Neuronal stem cell (in vitro differentiated cells): ENCODE data around the gene KAT2A.

Source experiments
- DNase-seq: peaks from one replicate; pipeline ENCODE4 v3.0.0-alpha.2; 2013; ENCODE audit warnings: low spot score
- H2AFZ ChIP-seq: one replicate; pipeline ENCODE4 v1.6.1; 2013; ENCODE audit warnings: mild to moderate bottlenecking, low read length, inconsistent platforms
- H2AK5ac ChIP-seq: 2 replicates; pipeline ENCODE4 v1.6.1; 2013; ENCODE audit warnings: low read depth, mild to moderate bottlenecking, inconsistent platforms, low read length, moderate library complexity, mixed read lengths
- H2BK120ac ChIP-seq: 2 replicates; pipeline ENCODE4 v1.6.1; 2013; ENCODE audit warnings: low read depth, mild to moderate bottlenecking, inconsistent platforms, low read length, moderate library complexity, mixed read lengths
- H2BK12ac ChIP-seq: one replicate; pipeline ENCODE4 v1.6.1; 2013; ENCODE audit warnings: low read length, inconsistent platforms
- H2BK15ac ChIP-seq: 2 replicates; pipeline ENCODE4 v1.6.1; 2013; ENCODE audit warnings: mild to moderate bottlenecking, low read length, inconsistent platforms, mixed read lengths
- H2BK5ac ChIP-seq: one replicate; pipeline ENCODE4 v1.6.1; 2013; ENCODE audit warnings: inconsistent platforms, mild to moderate bottlenecking, low read length, moderate library complexity
- H3K14ac ChIP-seq: one replicate; pipeline ENCODE4 v1.6.1; 2013; ENCODE audit warnings: low read length, inconsistent platforms
- H3K18ac ChIP-seq: 2 replicates; pipeline ENCODE4 v1.6.1; 2013; ENCODE audit warnings: low read length, inconsistent platforms
- H3K23ac ChIP-seq: 2 replicates; pipeline ENCODE4 v1.6.1; 2013; ENCODE audit warnings: low read depth, mild to moderate bottlenecking, mixed read lengths, low read length, inconsistent platforms; ENCODE audit not compliant: poor library complexity
- H3K27ac ChIP-seq: replicated peaks from 3 replicates; pipeline ENCODE4 v1.5.1; 2013; ENCODE audit warnings: low read length, inconsistent platforms
- H3K27me3 ChIP-seq, 3 experiments: 2 replicates each; pipeline ENCODE4 v1.6.1; 2013; ENCODE audit warnings: low read length in 3 of 3, mild to moderate bottlenecking in 2 of 3, inconsistent platforms in 1 of 3, low read depth in 1 of 3, mixed read lengths in 1 of 3, moderate library complexity in 1 of 3; ENCODE audit not compliant: control insufficient read depth in 3 of 3, insufficient read depth in 3 of 3
- H3K36me3 ChIP-seq, 2 donors: replicated peaks in 1 of 2; 2 replicates each; pipeline ENCODE4 v1.6.1; 2013; ENCODE audit warnings: low read length in 2 of 2; ENCODE audit not compliant: control insufficient read depth in 2 of 2, insufficient read depth in 2 of 2
- H3K4ac ChIP-seq: 2 replicates; pipeline ENCODE4 v1.6.1; 2013; ENCODE audit warnings: inconsistent platforms, mild to moderate bottlenecking, low read length, moderate library complexity
- H3K4me1 ChIP-seq, 2 donors: 1 replicate in 1 of 2; 2 replicates in 1 of 2; pipeline ENCODE4 v1.6.1; 2013; ENCODE audit warnings: low read length in 2 of 2, low read depth in 1 of 2; ENCODE audit not compliant: control insufficient read depth in 2 of 2, insufficient read depth in 1 of 2
- H3K4me2 ChIP-seq: one replicate; pipeline ENCODE4 v1.6.1; 2013; ENCODE audit warnings: mild to moderate bottlenecking, low read length, inconsistent platforms; ENCODE audit not compliant: insufficient read depth, poor library complexity, severe bottlenecking
- H3K4me3 ChIP-seq, 2 donors: 2 replicates each; pipeline ENCODE4 v1.5.1; 2013; ENCODE audit warnings: low read length in 2 of 2, mild to moderate bottlenecking in 2 of 2, inconsistent platforms in 1 of 2, moderate library complexity in 1 of 2
- H3K79me1 ChIP-seq: one replicate; pipeline ENCODE4 v1.6.1; 2013; ENCODE audit warnings: low read depth, mild to moderate bottlenecking, inconsistent platforms, low read length, moderate library complexity
- H3K9ac ChIP-seq: one replicate; pipeline ENCODE4 v1.6.1; 2013; ENCODE audit warnings: mild to moderate bottlenecking, low read depth, low read length, inconsistent platforms; ENCODE audit not compliant: poor library complexity
- H3K9me3 ChIP-seq, 2 donors: replicated peaks in 1 of 2; 2 replicates each; pipeline versions ENCODE3 to v1.6.1; 2013; ENCODE audit warnings: low read length in 2 of 2, mild to moderate bottlenecking in 2 of 2, inconsistent platforms in 1 of 2, low read depth in 1 of 2, mixed read lengths in 1 of 2, moderate library complexity in 1 of 2; ENCODE audit not compliant: control insufficient read depth in 2 of 2, insufficient read depth in 1 of 2
- H4K8ac ChIP-seq: one replicate; pipeline ENCODE4 v1.6.1; 2013; ENCODE audit warnings: low read depth, mild to moderate bottlenecking, inconsistent platforms, low read length, moderate library complexity
- H4K91ac ChIP-seq: one replicate; pipeline ENCODE4 v1.6.1; 2013; ENCODE audit warnings: low read length, low read depth, mild to moderate bottlenecking, inconsistent platforms; ENCODE audit not compliant: poor library complexity
- WGBS, 2 donors: extraction: QIAGEN DNeasy Blood & Tissue Kit; methylation state at CpG; one replicate each; pipeline ENCODE4 v1.1.7; 2013; ENCODE audit warnings: missing lambda C conversion rate in 2 of 2, mixed read lengths in 1 of 2; ENCODE audit not compliant: insufficient read length in 2 of 2, insufficient replicate concordance in 1 of 2; ENCODE audit errors: extremely low coverage in 2 of 2; 5-methylcytosine and 5-hydroxymethylcytosine counted together

KAT2A gene

GRCh38 chr17:42120161-42120769 lies 902 bp downstream of the KAT2A start:
- Histone ChIP-seq H3K4me2 (peak overlapping the region; percentile 55), H2AFZ (peak overlapping the region; percentile 97), H3K14ac (no peak overlapping the region), H4K91ac (no peak overlapping the region), H2BK5ac (no peak overlapping the region), H3K27ac (no peak overlapping the region), H3K79me1 (no peaks in the 10 kb centered on the region), H3K9ac (no peak overlapping the region), H3K4me3 (peak overlapping the region in 1 of 2 donors; percentile 54), H3K4me1 (peaks cover 6 to 12% of the 10 kb centered on the region in 2 donors), H3K23ac (no peak overlapping the region), H2BK120ac (no peak overlapping the region), H2BK12ac (no peak overlapping the region), H3K9me3 (peaks cover 0 to 3% of the 10 kb centered on the region in 2 donors), H3K4ac (no peak overlapping the region), H3K27me3 (peaks cover 0 to 2% (median 0%) of the 10 kb centered on the region in 3 experiments), H2BK15ac (no peak overlapping the region), H2AK5ac (no peak overlapping the region), H3K18ac (peak overlapping the region; percentile 77), H3K36me3 (peaks cover 14 to 59% of the 10 kb centered on the region in 2 donors), H4K8ac (no peak overlapping the region)
- DNase-seq = no peak
- WGBS, 2 donors = no CpG with 5 or more reads among the region's 7 CpGs

- H3K4me1 ChIP-seq = peaks cover 6 to 12% of the 10 kb centered on the region in 2 donors
- no peak overlapping the region for H2BK120ac ChIP-seq
- peaks cover 0 to 3% of the 10 kb centered on the region in 2 donors for H3K9me3 ChIP-seq
- H3K79me1 ChIP-seq = no peaks in the 10 kb centered on the region
- no peak overlapping the region for H3K4ac ChIP-seq
- H3K27me3 ChIP-seq = peaks cover 0 to 2% (median 0%) of the 10 kb centered on the region in 3 experiments
- no peak overlapping the region for H3K4me2 ChIP-seq
- H3K9ac ChIP-seq = no peak overlapping the region
- H3K36me3 ChIP-seq = peaks cover 11 to 57% of the 10 kb centered on the region in 2 donors
- no peak overlapping the region for H2BK12ac ChIP-seq
- H2BK5ac ChIP-seq = no peak overlapping the region
- no peak overlapping the region for H3K4me3 ChIP-seq
- no peak overlapping the region for H2BK15ac ChIP-seq
- H3K27ac ChIP-seq = no peak overlapping the region
- no peak overlapping the region for H3K18ac ChIP-seq
- no peak overlapping the region for H3K14ac ChIP-seq
- H2AFZ ChIP-seq = no peak overlapping the region
- H2AK5ac ChIP-seq = no peak overlapping the region
- no peak overlapping the region for H4K8ac ChIP-seq
- WGBS, 2 donors = no CpG with 5 or more reads among the region's 18 CpGs
- H3K23ac ChIP-seq = no peak overlapping the region
- no peak for DNase-seq
- no peak overlapping the region for H4K91ac ChIP-seq
Observed at GRCh38 chr17:42119301-42119700, 1.9 kb downstream of the KAT2A start.

- H2BK5ac ChIP-seq = no peak overlapping the region
- H3K18ac ChIP-seq = no peak overlapping the region
- peaks cover 2% of the 10 kb centered on the region for H3K79me1 ChIP-seq
- H3K14ac ChIP-seq = no peak overlapping the region
- no peak overlapping the region for H2BK120ac ChIP-seq
- H3K4ac ChIP-seq = no peak overlapping the region
- H3K4me1 ChIP-seq = peaks cover 6 to 12% of the 10 kb centered on the region in 2 donors
- H2AFZ ChIP-seq = no peak overlapping the region
- H3K23ac ChIP-seq = no peak overlapping the region
- no peak overlapping the region for H4K91ac ChIP-seq
- no peak overlapping the region for H3K27ac ChIP-seq
- no peak overlapping the region for H2BK12ac ChIP-seq
- H2AK5ac ChIP-seq = no peak overlapping the region
- no peak overlapping the region for H3K4me2 ChIP-seq
- no peak for DNase-seq
- H4K8ac ChIP-seq = no peak overlapping the region
- H3K36me3 ChIP-seq = peaks cover 10 to 62% of the 10 kb centered on the region in 2 donors
- no peak overlapping the region for H2BK15ac ChIP-seq
- H3K4me3 ChIP-seq = no peak overlapping the region
- no CpG with 5 or more reads among the region's 2 CpGs for WGBS, 2 donors
- no peak overlapping the region for H3K9ac ChIP-seq
- peaks cover 0 to 2% (median 0%) of the 10 kb centered on the region in 3 experiments for H3K27me3 ChIP-seq
- H3K9me3 ChIP-seq = peaks cover 0 to 3% of the 10 kb centered on the region in 2 donors
Observed at GRCh38 chr17:42118545-42118944, 2.6 kb downstream of the KAT2A start.

DNA sequence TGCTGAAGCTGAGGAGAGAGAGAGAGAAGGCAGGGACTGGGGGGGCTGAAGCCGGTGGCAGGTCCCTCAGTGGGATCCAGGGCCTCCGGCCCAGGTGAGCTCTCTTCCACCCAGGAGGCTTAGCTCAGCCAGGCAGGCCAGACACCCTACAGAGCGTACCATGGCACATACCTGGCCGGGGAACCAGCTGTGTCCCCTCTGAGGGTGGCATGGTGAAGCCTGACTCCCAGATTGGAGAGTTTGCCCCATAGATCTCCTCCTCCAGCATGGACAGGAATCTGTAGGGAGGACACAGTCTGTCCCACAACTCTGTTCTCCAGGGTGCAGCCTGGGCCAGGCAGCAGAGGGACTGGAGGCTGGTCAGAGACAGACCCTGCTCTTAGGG lies 3.0 kb downstream of the KAT2A start:
- no peak overlapping the region for H3K9ac ChIP-seq
- H2AFZ ChIP-seq = no peak overlapping the region
- peaks cover 0 to 2% (median 0%) of the 10 kb centered on the region in 3 experiments for H3K27me3 ChIP-seq
- no peak overlapping the region for H2BK5ac ChIP-seq
- WGBS, 2 donors = no CpG with 5 or more reads among the region's 4 CpGs
- no peak overlapping the region for H3K23ac ChIP-seq
- H2BK12ac ChIP-seq = no peak overlapping the region
- H4K8ac ChIP-seq = no peak overlapping the region
- peaks cover 0 to 3% of the 10 kb centered on the region in 2 donors for H3K9me3 ChIP-seq
- H3K14ac ChIP-seq = no peak overlapping the region
- peaks cover 2% of the 10 kb centered on the region for H3K79me1 ChIP-seq
- H4K91ac ChIP-seq = no peak overlapping the region
- H2AK5ac ChIP-seq = no peak overlapping the region
- H2BK15ac ChIP-seq = no peak overlapping the region
- H3K36me3 ChIP-seq = peaks cover 13 to 66% of the 10 kb centered on the region in 2 donors
- H3K4me3 ChIP-seq = no peak overlapping the region
- no peak for DNase-seq
- no peak overlapping the region for H3K27ac ChIP-seq
- H2BK120ac ChIP-seq = no peak overlapping the region
- no peak overlapping the region for H3K4ac ChIP-seq
- peaks cover 6 to 12% of the 10 kb centered on the region in 2 donors for H3K4me1 ChIP-seq
- H3K4me2 ChIP-seq = no peak overlapping the region
- H3K18ac ChIP-seq = no peak overlapping the region
